K562 (cell line): Measurements from ENCODE around the gene SPRED2.

Experiments used
- C11orf30 ChIP-seq: fragments of 450-650 bp; IDR thresholded peaks from 2 replicates; pipeline ENCODE4 v1.6.1; 2016; ENCODE audit warnings: low read depth, mild to moderate bottlenecking
- EGR1 ChIP-seq: fragments of 450-650 bp; conservative IDR thresholded peaks from 2 replicates; pipeline ENCODE4 v1.6.1; 2017; ENCODE audit warnings: mild to moderate bottlenecking
- EP300 ChIP-seq: IDR thresholded peaks from 2 replicates; pipeline ENCODE4 v1.6.1; 2012; ENCODE audit warnings: low read length, improper control_type of control experiment
- MEF2A ChIP-seq: IDR thresholded peaks from 2 replicates; pipeline ENCODE4 v1.6.1; 2011; ENCODE audit warnings: low read depth, mild to moderate bottlenecking, low read length, moderate library complexity; ENCODE audit not compliant: control insufficient read depth
- NR1H2 ChIP-seq: sonication (generic); formaldehyde crosslinking; IDR thresholded peaks from 2 replicates; pipeline ENCODE4 v1.4.0; 2020; ENCODE audit warnings: mild to moderate bottlenecking, missing genetic modification reagents
- SMARCA5 ChIP-seq: fragments of 450-650 bp; IDR thresholded peaks from 2 replicates; pipeline ENCODE4 v1.6.1; 2016
- ZNF79 ChIP-seq: fragments of 250-450 bp; sonication (Bioruptor Pico); IDR thresholded peaks from 2 replicates; pipeline ENCODE4 v1.4.0; 2020; ENCODE audit warnings: low read depth, mild to moderate bottlenecking, moderate library complexity
- ZZZ3 ChIP-seq: fragments of 450-650 bp; IDR thresholded peaks from 2 replicates; pipeline ENCODE4 v1.6.1; 2016; ENCODE audit warnings: antibody characterized with exemption, mild to moderate bottlenecking, moderate library complexity
- TF ChIP-seq, protein P1 (sequence below): fragments of 150-350 bp; conservative IDR thresholded peaks from 2 replicates; pipeline ENCODE4 v1.6.1; 2014; ENCODE audit warnings: low read length

DNA sequence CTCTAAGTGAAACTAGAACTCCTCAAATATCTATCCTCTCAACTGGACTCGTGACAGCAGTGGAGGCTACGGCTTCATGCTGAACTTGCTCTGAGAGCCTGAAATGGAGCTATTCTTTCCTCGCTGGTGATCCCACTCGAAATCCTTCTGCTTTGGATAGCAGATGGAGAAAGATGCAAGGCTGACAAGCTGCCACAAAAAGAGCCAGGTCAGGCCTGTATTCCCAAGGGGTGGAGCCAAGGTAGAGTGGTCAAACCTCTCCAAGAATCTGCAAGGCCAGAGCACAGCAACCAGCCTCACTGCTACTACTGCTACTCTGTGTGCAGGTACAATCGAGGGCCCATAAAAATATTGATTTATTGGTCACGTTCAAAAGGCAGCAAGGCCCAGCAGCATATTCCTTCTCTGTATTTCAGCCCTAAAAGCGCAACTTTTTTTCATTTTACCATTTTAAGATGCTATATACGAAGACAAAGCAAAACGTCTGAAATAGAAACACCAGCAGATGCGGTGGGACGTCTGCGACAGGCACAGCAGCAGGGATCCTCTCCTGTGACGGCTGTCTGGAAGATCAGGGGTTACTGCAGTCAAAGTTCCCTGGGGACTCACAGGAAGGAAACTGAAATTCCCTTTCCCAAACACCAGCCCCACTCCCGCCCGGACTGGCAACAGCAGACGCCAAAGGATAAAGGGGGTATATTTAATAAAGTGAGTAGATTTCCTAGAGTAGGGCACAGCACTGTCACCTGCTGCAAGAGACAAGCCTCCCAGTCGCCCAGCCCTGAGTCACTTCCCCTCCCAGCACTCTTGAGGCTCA, 2.4 kb downstream of the SPRED2 start:
- TF ChIP-seq, protein P1, sequence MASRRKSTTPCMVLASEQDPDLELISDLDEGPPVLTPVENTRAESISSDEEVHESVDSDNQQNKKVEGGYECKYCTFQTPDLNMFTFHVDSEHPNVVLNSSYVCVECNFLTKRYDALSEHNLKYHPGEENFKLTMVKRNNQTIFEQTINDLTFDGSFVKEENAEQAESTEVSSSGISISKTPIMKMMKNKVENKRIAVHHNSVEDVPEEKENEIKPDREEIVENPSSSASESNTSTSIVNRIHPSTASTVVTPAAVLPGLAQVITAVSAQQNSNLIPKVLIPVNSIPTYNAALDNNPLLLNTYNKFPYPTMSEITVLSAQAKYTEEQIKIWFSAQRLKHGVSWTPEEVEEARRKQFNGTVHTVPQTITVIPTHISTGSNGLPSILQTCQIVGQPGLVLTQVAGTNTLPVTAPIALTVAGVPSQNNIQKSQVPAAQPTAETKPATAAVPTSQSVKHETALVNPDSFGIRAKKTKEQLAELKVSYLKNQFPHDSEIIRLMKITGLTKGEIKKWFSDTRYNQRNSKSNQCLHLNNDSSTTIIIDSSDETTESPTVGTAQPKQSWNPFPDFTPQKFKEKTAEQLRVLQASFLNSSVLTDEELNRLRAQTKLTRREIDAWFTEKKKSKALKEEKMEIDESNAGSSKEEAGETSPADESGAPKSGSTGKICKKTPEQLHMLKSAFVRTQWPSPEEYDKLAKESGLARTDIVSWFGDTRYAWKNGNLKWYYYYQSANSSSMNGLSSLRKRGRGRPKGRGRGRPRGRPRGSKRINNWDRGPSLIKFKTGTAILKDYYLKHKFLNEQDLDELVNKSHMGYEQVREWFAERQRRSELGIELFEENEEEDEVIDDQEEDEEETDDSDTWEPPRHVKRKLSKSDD = no peak
- no peak for TF ChIP-seq ZNF79 (CRISPR knock-in tag)
- TF ChIP-seq EGR1 = no peak
- no peak for TF ChIP-seq MEF2A
- TF ChIP-seq C11orf30 = no peak
- TF ChIP-seq SMARCA5 = no peak
- TF ChIP-seq ZZZ3 = no peak
- TF ChIP-seq EP300 = no peak
- no peak for TF ChIP-seq NR1H2 (CRISPR knock-in tag)
